Right kidney (tissue), 1 donor: Measurements from ENCODE around the gene ANTXR1.

ENCODE experiments used
- DNase-seq: peaks from one replicate; pipeline ENCODE4 v3.0.0-alpha.2; 2016

ANTXR1 gene

DNA sequence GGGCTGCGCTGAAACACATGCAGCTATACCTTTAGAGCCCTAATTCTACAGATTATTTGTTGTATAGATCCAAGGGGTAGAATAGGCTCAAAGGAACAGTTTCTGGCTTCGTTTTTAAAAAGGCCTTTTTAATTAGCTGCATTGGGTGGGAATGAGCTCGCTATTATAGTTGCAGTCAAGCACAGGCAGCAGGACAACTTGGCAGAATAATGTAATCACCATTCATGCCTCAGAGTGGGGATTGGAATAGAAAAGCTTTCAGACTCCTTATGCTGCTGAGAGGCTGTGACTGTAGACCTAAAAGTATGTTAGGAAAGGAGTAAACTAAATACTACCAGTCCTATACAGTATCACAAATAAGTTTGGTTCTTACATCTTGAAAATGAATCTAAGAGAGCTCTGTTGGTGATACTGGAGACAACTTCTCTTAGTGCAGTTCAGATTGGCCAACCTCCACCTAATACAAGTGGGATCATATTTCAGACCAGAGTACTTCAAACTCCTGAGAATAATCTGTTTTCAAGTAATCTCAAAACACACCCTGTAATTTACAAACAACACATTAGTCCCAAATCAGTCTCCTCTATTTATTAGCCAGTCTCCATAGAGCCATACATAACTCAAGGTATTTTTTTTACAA, 121.4 kb downstream of the ANTXR1 start:
- DNase-seq, result no peak

- no peak for DNase-seq
Observed at GRCh38 chr2:69138247-69138772, 125.3 kb downstream of the ANTXR1 start.

GRCh38 chr2:69138793-69139459, 125.9 kb downstream of the ANTXR1 start:
- no peak for DNase-seq

DNA sequence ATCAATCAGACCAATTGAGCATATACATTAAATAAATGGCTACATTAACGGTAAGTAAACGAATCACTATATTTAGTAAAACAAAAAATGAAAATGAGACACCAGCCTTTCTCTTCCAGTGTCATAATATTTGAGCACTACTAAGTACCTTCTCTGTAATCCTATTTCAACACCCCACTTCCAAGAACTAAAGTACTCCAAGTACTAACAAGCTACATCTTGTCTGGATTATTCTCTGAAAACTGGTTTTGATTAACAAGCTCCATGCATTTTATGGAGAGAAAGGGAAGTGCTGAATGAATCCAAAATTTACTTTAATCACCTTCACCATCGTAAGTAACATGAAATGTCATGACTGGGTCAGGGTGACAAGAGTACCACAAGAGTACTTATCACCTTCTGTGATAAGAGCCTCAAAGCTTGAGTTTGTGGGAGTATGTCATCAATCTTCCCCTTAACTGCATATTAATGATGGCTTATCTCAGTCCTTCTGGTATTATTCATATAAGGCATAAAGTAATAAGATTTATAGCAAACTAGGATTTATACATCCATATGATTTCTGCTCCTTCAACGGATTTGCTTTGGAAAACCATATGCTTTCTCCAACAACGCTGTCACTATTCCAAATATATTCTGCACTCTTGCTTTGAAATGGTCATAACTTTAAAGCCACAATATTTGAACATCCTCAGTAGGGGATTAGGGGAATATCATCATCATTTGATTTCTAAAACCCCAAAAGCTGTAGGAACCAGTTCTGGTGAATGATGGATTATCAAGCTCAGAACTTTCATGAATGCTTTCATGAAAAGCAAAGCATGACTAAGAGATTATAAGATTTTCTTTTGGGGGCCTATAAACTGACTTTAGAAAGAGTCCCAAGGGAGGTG, 127.0 kb downstream of the ANTXR1 start:
- no peak for DNase-seq

DNA sequence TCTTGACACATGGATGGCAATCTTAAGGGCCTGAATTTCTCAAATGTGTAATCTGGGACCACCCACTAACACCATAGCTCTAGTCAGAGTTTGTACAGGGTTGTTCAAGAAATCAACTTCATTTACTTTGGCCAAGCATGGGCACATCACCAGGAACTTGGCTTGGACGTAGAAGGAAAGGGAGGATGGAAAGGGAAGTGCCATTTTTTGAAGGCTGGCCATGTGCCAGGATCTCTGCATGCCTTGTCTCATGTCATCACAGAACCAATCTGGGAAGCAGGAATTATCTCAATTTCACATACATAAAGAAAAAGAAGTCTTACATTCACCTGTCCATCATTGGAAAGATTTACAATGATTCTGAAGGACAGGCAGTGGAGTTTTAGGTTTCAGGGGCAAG, 128.1 kb downstream of the ANTXR1 start:
- DNase-seq, result no peak

DNA sequence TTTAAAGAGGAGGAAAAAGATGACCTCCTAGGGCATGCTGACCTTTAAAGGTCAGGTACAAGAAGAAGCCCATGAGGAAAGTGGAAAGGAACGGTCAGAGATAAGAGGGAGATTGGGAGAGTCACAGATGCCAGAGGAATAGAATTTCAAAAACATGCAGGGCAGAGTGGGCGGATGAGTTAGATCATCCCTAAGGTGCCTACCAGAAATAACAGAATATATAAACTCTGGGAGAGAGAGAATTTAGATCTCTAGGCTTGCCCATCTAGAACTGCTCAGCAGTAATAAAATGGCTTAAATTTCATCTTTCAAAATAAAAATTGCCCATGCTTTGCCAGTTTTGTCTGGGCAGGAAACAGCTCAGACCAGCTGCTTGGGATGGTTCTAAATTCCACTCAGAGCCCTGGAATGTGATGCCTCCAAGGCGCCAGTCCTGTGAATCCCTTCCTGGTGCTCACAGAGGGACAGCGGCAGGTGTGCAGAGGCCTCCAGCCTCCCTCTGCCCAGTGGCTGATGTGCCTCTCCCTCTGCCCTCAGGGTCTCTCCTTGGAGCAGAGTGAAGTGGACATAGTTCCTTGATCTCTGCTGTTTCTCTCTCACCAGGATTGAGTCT, 130.9 kb downstream of the ANTXR1 start:
- DNase-seq, result no peak

DNA sequence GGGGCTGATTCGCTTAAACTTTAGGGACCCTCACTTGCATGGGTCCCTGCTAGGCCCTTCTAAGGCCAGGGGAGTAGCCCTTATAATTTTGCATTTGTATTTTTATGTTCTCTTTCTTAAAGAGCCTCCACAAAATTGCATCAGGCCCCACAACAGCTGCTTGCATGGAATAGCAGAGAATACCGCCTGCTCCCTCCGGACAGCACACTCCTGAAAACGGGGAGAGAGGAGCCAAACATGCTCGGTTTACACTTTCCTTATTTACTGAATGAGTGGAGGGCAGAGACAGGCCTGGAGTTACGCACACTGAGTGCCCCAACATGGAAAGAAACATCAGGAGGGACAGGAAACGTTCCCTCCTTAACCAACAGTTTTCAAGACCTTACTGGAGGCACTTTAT, 132.2 kb downstream of the ANTXR1 start:
- DNase-seq, result no peak

DNA sequence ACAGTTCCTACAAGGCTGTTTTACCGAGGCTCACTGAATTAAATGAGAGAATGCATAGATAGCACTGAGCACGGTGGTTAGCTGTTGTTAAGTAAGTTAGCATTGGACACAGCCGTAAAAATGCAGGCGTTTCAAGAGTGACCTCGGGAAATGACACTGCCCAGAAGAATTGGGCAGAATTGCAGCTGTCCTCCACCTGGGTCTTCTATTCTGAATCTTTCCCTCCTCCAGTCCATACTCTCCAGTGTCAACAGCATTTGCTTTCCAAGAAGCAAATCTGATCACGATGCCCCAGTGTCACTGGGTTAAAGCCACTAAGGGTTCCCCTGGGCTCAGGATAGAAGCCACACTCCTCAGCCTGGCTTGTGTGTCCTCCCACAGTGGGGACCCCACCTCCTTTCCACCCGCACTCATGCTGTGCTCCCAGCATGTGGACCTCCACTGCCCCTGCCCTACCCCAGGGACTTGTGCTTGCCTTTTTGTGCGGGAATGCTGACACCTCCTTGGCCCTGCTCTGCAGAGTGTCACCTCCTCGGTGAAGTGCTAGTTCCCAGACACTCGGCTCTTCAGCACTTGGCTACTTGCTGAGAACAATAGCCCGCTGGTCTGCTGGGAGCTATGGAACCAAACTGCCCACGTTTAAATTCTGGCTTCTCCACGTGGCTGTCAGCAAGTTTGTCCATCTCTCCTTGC, 135.0 kb downstream of the ANTXR1 start:
- no peak for DNase-seq

- DNase-seq, result no peak
Observed at GRCh38 chr2:69149631-69150215, 136.7 kb downstream of the ANTXR1 start.

- no peak for DNase-seq
Observed at GRCh38 chr2:69151931-69152330, 139.0 kb downstream of the ANTXR1 start.

GRCh38 chr2:69152847-69153583, 140.0 kb downstream of the ANTXR1 start:
- DNase-seq, result no peak

DNA sequence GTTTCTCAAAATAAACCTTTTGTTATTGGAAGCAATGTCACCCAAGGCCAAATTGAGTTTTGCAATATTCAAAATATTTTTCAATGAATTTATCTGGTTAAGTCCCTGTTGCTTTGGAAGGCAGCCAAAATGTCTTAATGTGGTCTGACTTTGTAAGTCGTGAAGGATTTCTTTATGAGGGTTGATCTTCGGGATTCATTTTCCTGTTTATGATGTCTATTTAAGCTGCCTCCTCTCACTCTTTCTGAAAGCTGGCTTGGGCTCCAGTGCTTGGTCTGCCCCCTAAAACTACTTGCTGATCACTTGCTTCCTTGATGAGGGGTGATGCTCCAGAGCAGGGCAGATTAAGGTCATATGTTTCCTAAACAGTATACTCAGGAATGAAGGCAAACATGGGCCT, 141.1 kb downstream of the ANTXR1 start:
- DNase-seq, result no peak

DNA sequence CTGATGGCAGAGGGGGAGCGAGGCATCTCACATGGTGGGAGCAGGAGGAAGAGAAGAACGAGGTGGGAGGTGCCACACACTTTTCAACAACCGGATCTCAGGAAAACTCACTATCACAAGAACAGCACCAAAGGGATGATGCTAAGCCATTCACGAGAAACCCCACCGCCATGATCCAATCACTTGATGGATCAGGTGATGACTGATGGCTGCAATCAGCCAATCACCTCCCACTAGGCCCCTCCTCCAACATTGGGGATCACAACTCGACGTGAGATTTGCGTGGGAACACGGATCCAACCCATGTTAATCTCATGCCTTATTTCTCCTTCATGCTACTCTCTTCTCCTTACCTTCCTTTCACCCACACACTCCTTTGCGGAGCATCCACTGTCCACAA, 143.6 kb downstream of the ANTXR1 start:
- no peak for DNase-seq

- no peak for DNase-seq
Observed at GRCh38 chr2:69157441-69157840, 144.5 kb downstream of the ANTXR1 start.

- DNase-seq, result no peak
Observed at GRCh38 chr2:69159986-69160385, 147.0 kb downstream of the ANTXR1 start.

GRCh38 chr2:69162057-69162456, 149.1 kb downstream of the ANTXR1 start:
- no peak for DNase-seq

DNA sequence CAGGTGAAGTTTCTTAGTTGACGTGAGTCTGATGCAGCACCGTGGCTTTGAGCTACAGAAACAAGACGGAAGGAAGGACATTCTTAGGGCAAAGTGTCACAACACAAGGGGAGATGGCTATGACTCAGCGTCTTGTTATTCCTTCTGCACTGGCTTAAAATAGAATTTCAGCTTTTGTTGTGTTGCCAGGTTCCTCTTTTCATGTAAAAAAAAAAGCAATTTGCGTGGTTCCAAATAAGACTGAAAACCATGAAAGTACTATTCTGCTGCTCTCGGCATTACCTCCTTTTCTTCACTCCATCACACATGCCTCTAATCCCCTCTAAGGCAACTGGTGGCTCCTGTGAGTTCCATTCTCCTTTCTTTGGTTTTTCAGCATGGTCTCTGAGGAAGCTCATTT, 150.1 kb downstream of the ANTXR1 start:
- DNase-seq, result no peak

DNA sequence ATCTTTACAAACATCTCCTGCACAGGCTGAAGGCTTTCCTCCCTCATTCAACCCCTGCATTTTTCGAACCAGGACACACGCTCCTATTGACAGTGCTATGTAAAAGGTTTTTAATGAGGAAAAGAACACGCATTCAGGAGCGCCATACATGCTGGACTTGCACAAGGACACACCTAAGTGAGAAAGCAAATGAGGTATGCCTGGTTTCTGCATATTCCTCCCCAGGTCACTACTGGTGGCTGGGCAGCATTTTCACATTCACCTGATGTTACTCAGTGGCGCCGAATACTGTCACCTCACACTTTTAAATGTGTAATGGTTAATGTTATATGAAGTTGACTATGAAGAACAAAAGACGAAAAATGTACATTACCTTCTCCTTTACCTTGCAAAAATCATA, 150.6 kb downstream of the ANTXR1 start:
- no peak for DNase-seq

- no peak for DNase-seq
Observed at GRCh38 chr2:69164061-69164778, 151.2 kb downstream of the ANTXR1 start.
